Superior temporal gyrus (tissue), 1 donor: ENCODE data around the gene BTG4.

Experiments
- DNase-seq: peaks from one replicate; pipeline ENCODE4 v3.0.0-alpha.2; 2016; ENCODE audit errors: extremely low spot score

Gene BTG4

DNA sequence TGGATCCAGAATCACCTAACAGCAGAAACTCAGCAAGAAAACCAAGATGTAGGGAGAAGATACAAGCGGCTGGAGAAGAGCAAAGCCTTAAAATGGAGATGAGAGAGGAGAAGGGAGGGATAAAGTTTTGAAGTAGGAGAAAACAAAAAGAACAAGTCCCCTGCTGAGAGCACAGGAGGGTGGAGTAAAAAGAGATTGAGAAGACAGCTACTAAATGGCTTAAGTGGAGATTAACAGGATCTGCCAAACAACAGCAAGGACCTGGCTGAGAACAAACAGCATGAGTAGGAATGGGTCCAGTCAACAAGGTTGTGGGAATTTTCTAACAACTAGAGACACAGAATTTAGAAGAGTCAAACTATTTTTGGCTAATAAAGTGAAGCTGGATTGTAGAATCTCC is 18.1 kb downstream of the BTG4 start:
- DNase-seq = no peak

- no peak for DNase-seq
These were observed 21.7 kb downstream of the BTG4 start for GRCh38 chr11:111490496-111490895.

- DNase-seq = no peak
These were observed 28.8 kb downstream of the BTG4 start for GRCh38 chr11:111483431-111483830.

DNA sequence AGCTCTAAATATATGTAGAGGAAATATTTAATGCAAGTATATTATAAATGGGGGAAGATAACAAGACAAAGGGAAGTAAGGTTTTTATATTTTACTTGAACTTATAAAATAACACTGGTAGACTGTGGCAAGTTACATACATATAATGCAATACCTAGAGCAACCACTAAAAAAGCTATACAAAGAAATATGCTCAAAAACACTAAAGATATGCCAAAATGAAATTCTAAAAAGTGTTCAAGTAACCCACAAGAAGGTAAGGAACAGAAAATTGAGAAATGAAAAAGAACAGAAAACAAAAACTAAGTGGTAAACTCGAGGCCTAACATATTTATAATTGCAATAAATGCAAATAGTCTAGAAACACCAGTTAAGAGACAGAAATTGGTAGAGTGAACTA is 32.5 kb downstream of the BTG4 start:
- no peak for DNase-seq

DNA sequence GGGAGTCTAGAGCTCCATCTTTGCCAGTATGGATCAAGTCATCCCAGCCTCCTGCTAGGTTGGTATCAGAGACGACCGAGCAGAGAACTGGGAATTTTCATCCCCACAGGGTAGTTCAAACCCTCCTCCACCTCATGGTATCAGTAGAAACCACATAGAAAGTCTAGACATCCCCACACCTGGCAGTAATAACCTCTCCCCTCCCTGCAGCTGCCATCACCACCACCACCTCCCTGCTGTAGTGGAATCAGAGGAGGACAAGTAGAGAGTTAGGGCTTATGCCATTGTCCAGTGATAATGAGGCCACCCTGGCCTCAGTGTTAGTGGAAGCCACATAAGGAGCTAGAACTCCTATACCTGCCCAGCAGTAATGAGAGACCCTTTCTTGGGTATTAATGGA is 34.3 kb downstream of the BTG4 start:
- DNase-seq = no peak

DNA sequence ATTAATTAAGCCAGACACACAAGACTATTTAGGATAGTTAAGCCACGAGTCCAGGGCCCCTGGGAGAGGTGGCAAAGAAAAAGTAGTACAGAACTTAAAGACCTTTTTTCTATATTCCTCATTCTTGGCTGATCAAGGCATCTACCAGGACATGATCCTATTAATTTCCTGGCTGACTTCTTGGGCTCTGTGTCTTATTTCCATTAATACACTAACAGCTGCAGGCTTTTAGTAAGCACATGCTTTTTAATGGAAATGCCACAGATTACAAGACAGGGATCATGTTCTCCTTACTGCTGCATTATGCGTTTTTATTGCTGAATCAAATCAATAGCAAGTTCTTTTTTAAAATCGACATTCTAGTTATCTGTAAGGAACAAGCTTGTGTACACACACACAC is 35.2 kb downstream of the BTG4 start:
- no peak for DNase-seq

DNA sequence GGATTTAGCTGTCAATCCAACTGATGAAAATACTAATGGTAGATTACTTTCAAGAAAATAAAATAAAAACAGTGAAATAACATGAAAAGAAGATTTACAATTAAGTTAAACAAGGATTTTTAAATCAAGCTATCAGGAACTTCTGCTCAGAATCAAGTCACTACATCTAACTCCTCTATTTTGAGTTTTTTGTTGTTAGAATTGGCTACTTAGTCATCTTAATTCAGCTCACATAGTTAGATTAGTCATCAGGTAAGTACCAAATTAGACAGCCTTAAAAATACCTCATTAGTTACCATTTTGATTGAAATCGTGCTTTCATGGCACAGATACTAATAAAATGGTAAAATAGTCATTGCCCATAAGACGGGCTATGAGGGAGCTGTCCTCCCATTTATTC is 35.8 kb downstream of the BTG4 start:
- DNase-seq = no peak

- DNase-seq = no peak
These were observed 37.8 kb downstream of the BTG4 start for GRCh38 chr11:111474432-111474831.

DNA sequence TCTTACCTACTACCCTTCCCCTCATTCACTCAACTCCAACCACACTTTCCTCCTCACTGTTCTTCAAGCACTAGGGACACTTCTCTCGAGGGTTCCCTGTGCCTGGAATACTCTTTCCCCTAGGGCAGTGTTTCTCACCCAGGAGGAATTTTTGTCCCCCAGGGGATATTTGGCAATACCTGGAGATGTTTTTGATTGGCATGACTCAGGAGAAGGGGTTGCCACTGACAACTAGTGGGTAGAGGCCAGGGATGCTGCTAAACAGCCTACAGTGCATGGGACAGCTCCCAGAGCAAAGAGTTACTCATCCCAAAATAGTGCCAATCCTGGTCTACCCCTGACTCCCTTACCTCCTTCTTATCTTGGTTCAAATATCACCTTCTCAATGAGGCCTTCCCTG is 40.0 kb downstream of the BTG4 start:
- DNase-seq = no peak

DNA sequence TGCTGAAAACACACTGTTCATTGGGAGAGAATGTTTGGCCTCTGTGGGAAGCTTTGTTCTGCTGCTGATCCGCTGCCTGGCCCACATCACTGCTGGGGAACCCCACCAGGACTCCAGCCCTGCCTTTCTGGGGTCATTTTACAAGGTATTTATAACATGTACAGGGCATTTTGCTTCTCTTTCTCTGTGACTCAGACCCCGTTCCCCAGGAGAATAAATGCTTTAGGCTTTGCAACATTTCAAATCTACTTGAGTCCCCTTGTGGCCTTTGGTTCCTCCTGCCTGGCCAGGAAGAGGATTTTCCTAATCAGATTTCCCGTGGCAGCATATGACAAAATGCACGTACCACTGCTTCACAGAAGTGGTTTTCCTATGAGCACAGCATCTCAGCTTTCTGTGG is 43.0 kb downstream of the BTG4 start:
- no peak for DNase-seq

DNA sequence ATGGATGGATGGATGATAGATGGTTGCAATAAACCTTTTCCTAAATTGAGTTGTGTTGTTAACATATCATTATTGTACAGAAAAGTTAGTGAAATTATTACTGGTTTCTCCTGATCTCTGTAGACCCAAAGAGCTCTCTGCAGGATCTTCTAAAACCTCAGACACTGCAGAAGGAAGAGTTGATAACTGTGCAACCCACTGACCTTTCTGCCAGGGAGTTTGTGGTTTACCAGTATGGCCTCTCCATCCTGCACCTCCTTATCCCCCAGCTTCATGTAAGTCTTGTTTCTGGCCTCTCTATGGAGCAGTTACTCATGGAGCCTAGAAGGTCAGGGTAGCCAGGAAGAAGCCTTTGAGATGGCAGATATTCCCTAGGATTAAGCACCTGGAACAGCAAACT is 45.6 kb downstream of the BTG4 start:
- DNase-seq = no peak

- no peak for DNase-seq
These were observed 46.8 kb downstream of the BTG4 start for GRCh38 chr11:111465400-111465799.

DNA sequence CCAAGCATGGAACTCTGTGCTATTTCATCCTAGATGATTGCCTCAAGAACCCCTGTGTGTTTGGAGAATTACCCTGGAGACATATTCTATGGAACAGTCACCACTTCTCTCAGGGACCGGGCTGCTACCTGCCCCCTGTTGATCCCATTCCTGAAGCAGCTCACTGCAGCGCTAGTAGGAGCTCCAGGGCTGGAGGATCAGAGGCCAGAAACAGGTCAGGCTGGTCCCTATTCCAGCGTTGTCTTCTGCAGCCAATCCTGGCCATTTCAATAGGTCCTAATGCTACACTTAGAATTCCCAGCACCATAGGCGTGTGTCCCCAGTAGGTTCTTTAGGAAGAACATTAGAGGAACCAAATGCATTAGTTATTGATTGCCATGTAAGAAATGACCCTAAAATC is 48.9 kb downstream of the BTG4 start:
- no peak for DNase-seq

DNA sequence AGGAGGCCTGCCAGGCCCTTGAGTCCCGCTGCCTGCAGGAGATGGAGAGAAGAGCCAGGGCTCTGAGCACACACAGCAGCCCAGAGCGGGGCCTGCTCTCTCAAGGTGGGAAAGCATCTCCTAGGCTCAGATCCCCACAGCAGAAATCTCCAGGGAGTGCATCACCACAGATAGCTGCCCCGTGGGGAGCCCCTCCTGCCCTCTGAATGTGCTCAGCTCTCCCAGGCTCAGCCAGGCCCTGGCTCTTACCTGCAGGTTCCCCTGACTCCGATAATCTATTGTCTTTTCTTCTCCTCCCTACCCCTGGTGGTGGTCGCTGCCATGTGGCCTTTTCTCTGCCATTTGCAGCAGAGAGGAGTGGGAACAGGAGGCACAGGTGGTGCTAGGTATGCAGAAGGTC is 49.9 kb downstream of the BTG4 start:
- no peak for DNase-seq

GRCh38 chr11:111461460-111462235 is 50.5 kb downstream of the BTG4 start:
- no peak for DNase-seq

- DNase-seq = no peak
These were observed 51.3 kb downstream of the BTG4 start for GRCh38 chr11:111460856-111461255.

DNA sequence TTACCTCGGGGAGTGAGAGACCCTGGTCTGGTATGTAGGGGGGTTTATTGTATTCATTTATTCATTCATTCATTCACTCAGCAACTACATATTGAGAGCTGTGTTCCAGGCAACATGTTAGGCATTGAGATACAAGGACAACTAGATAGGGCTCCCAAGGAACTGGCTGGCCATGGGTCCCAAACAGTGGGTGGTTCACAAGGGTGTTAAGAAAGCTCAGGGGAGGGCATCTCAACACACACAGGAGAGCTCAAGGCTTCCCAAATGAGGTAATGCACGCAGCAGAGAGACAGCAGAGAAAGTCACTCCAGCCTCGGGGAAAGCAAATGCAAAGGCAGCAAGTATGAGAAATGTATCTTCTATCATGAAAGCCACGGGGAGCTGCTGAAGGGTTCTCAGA is 51.8 kb downstream of the BTG4 start:
- DNase-seq = no peak

DNA sequence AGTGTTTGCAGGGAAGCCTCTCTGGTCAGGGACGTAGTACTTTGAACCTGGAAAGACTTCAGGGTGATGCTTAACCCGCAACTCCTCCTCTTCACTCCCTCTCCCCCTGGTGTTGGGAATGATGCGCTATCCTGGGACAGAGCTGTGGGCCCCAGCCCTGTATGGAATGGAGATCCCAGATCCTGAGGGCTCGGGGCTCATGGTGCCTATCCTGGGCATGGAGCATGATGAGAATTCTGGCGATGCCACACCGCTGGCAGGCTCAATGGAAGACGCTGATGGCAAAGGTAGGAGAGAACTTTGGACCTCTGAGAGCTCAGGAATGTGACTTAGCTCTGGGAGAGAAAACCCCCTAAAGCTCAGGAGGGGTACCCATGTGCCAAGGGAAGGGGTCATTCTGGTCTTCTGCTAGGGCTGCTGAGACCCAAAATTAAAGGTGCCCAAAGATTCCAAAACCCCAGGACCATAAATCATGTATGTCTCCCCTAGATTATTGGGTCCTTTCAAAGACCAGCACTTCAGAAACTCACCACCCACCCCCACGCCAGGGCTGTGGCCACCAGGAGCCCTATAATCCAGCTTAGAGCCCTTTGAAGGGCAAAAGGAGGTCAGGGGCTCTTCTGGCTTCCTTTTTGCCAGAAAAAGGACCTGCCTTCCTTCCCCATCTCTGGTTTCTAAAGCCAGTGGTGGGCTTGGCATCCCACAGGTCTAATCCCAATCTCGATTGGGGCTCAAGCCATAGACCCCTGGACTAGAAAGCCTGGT is 52.5 kb downstream of the BTG4 start:
- DNase-seq = no peak

- DNase-seq = no peak
These were observed 54.3 kb downstream of the BTG4 start for GRCh38 chr11:111457731-111458368.

DNA sequence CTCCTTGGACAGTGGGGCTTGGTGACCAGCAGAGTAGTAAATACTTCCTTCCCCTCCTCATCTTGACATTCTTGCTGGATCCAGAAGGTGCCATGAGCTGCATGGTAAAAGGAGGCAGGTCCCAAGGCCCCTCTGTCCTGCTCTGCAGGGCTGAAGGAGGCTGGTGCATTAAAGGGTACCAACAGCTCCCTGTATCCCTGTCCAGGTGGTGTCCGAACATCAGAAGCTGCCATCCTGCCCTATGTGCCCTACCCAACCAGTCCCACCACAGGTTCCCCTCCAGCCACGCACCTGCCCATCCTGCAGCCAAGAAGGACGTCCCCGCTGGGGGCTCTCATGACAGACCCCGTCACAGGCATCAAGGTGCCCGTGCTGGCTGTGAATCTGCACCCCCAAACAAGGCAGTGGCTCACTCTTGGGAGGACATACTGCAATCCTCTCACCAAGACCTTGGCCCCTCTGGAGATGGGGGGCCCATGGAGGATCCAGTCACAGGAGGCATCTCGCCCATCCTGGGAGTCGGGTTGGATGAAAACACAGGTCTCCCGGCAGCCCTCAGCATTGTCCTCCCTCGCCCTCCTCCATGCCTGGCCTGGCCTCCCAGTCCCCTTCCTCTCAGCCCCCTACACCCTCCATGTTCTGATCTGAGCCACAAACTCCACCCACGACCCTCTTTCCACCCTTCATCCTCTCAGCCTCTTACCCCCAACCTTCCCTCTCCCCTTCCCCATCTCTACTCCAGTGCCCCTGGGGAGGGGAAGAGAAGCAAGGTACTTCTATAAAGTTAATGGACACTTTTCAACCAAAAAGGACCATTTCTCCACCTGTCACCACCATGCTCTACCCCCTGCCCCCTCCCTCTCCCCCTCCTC is 55.1 kb downstream of the BTG4 start:
- DNase-seq = no peak

DNA sequence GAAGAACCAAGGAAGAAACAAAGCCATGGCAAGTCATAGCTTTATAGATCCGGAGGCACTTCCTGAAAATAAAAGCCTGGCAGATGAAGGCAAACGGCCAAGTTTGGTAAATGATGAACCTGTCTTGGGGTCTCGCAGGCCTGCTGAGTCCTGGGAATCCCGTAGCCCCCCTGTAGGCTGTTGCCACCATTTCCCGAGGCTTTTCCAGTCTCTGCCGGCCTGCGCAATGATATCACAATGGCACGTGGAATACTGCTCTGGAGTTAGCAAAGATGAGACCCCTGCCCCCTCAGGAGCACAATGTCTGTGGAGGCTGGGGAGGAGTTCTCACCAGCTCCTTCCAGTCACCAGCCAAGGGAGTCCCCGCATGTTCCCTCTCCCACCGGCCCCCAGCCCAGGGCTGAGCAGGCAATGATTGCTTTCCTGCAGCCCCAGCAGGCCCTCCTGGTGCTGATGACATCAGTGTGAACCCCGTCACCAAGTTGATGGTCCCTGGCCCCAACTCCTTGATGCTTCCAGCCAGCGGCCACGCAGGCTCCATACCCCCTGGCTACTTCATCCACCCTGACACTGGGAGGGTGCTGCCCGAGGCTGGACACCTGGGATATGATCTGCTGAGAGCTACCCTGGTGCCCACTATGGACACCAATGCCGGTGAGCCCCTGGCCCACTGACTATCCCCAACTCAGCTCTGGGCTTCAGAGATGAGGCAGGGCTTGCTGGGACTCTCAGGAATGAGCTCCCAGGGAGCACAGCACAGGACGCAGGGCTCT is 55.9 kb downstream of the BTG4 start:
- DNase-seq = no peak
